Sigmoid colon (tissue), 4 donors: ENCODE results near the gene MNAT1.

Source experiments
- CTCF ChIP-seq, 4 experiments: fragments of 450-650 bp in 3 of 4; fragments of 200-600 bp in 1 of 4; IDR thresholded peaks; one replicate each; pipeline ENCODE4 v1.5.1; 2016 to 2019; ENCODE audit warnings: antibody characterized with exemption in 4 of 4, mild to moderate bottlenecking in 3 of 4, moderate library complexity in 2 of 4
- EP300 ChIP-seq, 4 donors: sonication (generic); formaldehyde crosslinking; IDR thresholded peaks; one replicate each; pipeline ENCODE4 v1.6.1; 2017; ENCODE audit warnings: antibody characterized with exemption in 4 of 4
- POLR2A ChIP-seq, 2 donors: fragments of 450-650 bp; IDR thresholded peaks; one replicate each; pipeline ENCODE4 v1.6.1; 2016; ENCODE audit warnings: antibody characterized with exemption in 2 of 2, mild to moderate bottlenecking in 2 of 2, moderate library complexity in 2 of 2
- POLR2AphosphoS5 ChIP-seq, 4 donors: sonication (generic); formaldehyde crosslinking; IDR thresholded peaks; one replicate each; pipeline ENCODE4 v1.6.1; 2017; ENCODE audit warnings: antibody characterized with exemption in 4 of 4

GRCh38 chr14:60951776-60952435 is 217.3 kb downstream of the MNAT1 start:
- TF ChIP-seq CTCF (IDR thresholded peaks at IDR 0.05) (no peak), POLR2A (IDR thresholded peaks at IDR 0.05) (no peak), POLR2AphosphoS5 (IDR thresholded peaks at IDR 0.05) (no peak), EP300 (IDR thresholded peaks at IDR 0.05) (no peak)
